Activated T-helper 1 cell treated with Interleukin-2 at 50 U/mL for 16 hours (primary cell): ENCODE results near the gene SGPL1.
"Not testable (repeated sequence)": the region's sequence is repeated elsewhere in the genome, so short reads cannot be mapped to it uniquely, and the experiment has no call there.

ENCODE experiments used
- DNase-seq: peaks from one replicate; pipeline ENCODE4 v3.0.0-alpha.2; 2020; ENCODE audit warnings: low read depth

Gene SGPL1

GRCh38 chr10:70843776-70844489 lies 28.2 kb downstream of the SGPL1 start:
- no peak for DNase-seq

DNA sequence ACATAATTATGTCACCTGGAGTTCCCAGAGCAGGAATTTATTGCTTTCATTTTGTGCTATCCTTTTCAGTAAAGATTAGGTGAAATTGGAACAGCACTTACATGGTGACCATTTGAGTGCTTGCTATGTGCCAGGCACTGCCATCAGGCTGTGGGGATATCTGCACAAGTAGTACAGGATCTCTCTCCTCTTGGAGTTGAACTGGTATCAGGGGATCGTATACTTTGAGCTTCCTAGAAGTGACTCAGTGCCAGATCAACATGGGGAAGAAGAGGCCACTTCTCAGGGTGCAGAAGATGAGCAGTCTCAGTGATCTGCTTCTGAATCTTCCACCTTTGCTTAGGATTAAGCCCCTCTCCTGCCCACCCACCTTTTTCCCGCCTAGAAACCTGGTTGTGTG lies 29.5 kb downstream of the SGPL1 start:
- no peak for DNase-seq

GRCh38 chr10:70845816-70846215 lies 30.1 kb downstream of the SGPL1 start:
- DNase-seq = no peak

DNA sequence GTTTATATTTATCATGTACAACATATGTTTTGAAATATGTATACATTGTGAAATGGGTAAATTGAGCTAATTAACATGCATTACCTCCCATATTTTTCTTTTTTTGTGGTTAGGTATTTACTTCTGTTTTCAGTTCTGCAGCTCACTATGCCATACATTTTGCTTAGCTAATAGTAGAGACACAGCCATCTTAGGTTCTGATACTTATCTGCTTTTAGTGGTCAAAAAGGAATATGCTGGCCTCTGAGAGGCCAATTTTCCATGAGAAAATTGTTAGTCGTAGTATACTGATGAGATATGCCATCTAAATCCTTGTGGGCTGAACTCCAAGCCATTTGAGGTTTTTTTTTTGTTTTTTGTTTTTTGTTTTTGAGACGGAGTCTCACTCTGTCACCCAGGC lies 31.0 kb downstream of the SGPL1 start:
- DNase-seq = no peak

GRCh38 chr10:70847659-70848360 lies 32.1 kb downstream of the SGPL1 start:
- no peak for DNase-seq

DNA sequence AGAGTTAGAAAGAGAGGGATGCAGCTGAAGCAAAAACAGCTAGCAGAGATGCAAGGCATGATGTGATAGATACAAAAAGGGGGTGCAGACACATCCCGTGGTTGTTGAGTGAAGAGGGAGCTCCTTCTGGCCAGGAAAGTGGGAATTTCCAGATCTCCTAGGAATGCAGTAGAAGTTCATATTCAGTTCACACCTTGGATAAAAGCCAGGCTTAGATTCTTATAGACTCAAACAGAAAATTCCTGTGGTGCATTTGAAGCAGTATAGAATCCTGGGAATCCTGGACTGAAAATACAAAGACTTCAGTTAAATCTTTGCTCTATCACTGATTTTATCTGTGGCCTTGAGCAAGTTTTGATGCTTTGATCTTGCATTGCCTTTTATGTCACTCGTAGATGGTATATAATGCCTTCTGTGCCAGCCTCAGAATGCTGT lies 33.9 kb downstream of the SGPL1 start:
- no peak for DNase-seq

DNA sequence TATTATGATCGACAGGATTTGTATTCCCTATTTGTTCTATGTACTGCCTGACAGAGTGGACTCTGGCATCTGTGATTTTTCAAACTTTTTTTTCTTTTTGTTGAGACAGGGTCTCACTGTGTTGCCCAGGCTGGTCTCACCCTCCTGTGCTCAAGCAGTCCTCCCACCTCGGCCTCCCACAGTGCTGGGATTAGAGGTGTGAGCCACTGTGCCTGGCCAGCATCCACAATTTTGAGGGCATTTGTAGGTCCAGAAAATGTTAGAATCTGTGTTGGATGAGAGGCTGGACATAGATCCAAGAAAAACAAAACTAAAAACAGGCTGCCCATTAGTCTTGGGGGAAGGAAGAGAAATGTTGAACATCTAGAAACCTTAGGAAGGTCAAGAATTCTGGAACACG lies 34.3 kb downstream of the SGPL1 start:
- no peak for DNase-seq

GRCh38 chr10:70851597-70852475 lies 36.1 kb downstream of the SGPL1 start:
- DNase-seq = no peak

DNA sequence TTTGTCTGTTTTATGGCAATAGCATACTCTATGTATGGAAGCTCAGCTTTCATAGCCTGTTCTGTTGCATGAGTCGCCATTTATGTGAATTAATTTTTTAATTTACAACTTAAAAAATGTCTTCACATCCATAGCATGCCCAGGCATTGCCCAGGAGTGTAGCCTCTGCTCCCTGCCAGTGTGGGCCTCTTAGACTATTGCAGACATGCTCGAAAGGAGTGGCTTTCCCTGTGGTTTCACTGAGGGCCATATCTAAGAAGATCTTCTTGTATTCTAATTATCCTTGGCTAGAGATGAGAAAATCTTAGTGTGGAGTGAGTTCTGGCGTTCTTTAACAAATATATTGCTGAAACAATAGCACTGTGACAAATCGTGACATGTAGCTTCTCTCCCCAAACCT lies 37.3 kb downstream of the SGPL1 start:
- DNase-seq = no peak

- no peak for DNase-seq
Measured at GRCh38 chr10:70853457-70853856, 37.7 kb downstream of the SGPL1 start.

DNA sequence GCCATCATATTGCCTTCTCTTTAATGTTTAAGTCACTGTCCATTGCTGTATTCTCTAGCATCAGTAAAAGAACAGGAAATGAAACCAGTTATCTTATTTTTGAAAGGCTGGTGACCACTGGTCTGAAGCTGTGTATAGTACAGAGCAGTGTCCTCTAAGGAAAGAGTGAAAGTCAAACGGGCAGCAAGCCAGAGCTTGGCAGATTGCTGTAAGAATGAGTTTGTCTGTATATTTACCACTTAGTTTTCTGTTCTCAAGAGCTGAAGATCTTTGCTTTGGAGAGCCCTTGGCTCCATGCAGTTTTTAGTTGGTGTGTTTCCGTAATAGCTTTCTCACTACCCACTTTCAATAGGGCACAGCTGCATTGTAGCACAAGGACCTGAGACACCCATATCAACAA lies 40.7 kb downstream of the SGPL1 start:
- no peak for DNase-seq

DNA sequence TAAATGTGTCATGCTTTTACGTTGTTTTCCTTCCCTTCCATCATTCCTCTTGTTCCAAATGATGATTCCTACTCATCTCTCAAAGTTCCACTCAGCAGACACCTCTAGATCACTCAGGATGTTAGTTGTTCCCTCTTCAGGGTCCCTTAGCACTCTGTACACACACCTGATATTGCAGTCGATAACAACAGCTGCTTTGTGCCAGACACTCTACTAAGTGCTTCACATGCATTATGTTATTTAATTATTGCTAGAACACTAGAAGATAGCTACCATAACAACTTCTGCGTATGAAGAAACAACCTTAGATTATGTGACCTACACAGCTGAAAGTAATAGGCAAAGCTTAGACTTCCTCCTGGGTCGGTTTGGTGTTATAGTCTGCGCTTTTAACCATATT lies 43.0 kb downstream of the SGPL1 start:
- DNase-seq = no peak

GRCh38 chr10:70861495-70862197 lies 45.9 kb downstream of the SGPL1 start:
- DNase-seq = not testable (repeated sequence)

- DNase-seq = no peak
Measured at GRCh38 chr10:70863470-70864160, 47.9 kb downstream of the SGPL1 start.

- no peak for DNase-seq
Measured at GRCh38 chr10:70864935-70865334, 49.2 kb downstream of the SGPL1 start.

- DNase-seq = no peak
Measured at GRCh38 chr10:70866424-70866823, 50.7 kb downstream of the SGPL1 start.

DNA sequence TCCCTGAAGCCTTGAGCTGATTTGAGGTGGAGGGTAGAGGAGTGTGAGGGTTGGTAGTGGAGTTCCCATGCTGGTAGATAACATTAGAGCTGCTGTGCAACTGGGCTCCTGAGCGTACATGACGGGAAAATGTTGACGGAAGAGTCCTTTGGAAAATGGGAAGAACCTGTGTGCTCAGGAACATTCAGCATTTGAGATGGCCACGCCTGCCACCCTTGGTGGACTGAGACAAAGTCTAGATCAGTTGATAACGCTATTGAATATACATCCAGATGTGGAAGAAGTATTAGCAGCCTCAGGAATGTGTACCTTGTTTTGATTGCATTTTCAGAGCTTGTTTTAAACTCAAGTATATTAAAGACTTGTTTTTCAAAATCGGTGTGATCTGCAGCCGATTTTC lies 56.5 kb downstream of the SGPL1 start:
- no peak for DNase-seq

- no peak for DNase-seq
Measured at GRCh38 chr10:70874061-70874460, 58.3 kb downstream of the SGPL1 start.

GRCh38 chr10:70879207-70879606 lies 63.5 kb downstream of the SGPL1 start:
- no peak for DNase-seq

- peak; percentile 50 for DNase-seq
Measured at GRCh38 chr10:70880077-70880534, 64.4 kb downstream of the SGPL1 start.

- DNase-seq = no peak
Measured at GRCh38 chr10:70884741-70885140, 69.0 kb downstream of the SGPL1 start.
